ENCODE measurements around the gene ARNT2. TPM values are rescaled to one million over a fixed set of nuclear protein-coding genes. Genes with fewer than 3 reads are reported as not detected.
A peak's percentile ranks its signal among the peaks of the same experiment; 100 is the strongest.

Gene ARNT2
- total and polyA plus RNA-seq, 4 donors, result 78.6 to 150 (median 130) TPM

DNA sequence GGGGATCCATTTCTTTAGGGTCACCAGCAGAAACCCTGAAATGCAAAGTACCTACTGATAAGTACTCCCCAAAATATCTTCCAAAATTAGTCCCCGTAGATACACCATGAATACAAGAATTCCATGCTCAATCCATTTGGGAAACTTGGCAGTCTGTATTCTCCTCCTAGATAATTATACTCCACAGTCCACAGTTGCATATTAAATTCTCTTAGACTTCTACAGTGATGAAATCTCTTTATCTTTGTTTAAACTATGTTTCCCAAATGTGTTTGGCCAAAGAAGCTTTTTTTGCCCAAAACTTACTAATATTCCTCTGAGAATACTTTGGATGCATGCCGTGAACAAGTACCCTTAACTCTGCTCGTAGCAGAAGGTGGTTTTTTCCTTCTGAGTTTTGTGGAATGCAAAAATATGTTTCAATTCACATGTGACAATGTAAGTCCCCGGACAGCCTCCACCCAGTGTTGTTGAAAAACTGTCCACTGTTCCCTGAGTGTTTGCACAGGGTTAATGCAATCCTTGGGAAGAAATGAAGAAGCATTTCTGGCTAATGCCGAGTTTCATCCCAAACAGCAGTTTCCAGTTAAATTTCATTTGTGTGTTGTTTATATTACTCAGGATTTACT is 126.7 kb downstream of the ARNT2 start:
- Histone ChIP-seq H3K27ac (ENCODE audit: low read depth, low read length) (no peak overlapping the region), H3K36me3 (ENCODE audit: control insufficient read depth, insufficient read depth, low read length) (peaks cover 17% of the 10 kb centered on the region), H3K9me3 (ENCODE audit: control insufficient read depth, insufficient read depth, low read length) (no peaks in the 10 kb centered on the region), H3K27me3 (ENCODE audit: control insufficient read depth, insufficient read depth, low read length) (no peaks in the 10 kb centered on the region), H3K4me3 (ENCODE audit: low read depth, low read length) (no peak overlapping the region), H3K4me1 (ENCODE audit: control insufficient read depth, insufficient read depth, low read length) (no peaks in the 10 kb centered on the region)
- DNase-seq (ENCODE audit: low read depth in 4 of 6, low spot score in 6 of 6), result no peak
- WGBS (ENCODE audit: insufficient coverage), result 100% methylated on average over 1 of the region's 5 CpGs

DNA sequence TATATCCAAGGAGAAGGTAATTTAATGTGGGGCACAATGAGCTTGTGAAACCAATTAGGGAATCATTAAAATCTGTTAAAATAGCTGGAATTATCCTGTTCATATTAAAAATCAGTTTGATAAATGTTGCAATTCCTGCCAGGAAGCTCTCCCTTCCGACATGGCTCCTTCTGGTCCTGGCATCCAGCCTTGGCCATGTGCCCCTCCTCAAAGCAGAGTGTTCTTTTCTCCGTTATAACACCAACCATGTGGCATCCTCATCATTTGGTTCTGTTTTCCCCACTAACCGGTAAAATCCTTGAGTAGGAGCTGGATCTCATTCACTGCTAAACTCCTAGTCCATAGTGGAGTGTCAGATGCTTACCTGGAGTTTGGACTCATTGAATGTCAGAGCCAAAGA is 127.2 kb downstream of the ARNT2 start:
- WGBS (ENCODE audit: insufficient coverage), result 44% methylated on average over 1 of the region's 3 CpGs
- H3K4me3 ChIP-seq (ENCODE audit: low read depth, low read length), result no peak overlapping the region
- peaks cover 16% of the 10 kb centered on the region for H3K36me3 ChIP-seq (ENCODE audit: control insufficient read depth, insufficient read depth, low read length)
- peak overlapping the region; percentile 18 for H3K27ac ChIP-seq (ENCODE audit: low read depth, low read length)
- DNase-seq (ENCODE audit: low read depth in 4 of 6, low spot score in 6 of 6), result peak in 2 of 6 donors; percentile 76 to 83
- no peaks in the 10 kb centered on the region for H3K9me3 ChIP-seq (ENCODE audit: control insufficient read depth, insufficient read depth, low read length)
- peaks cover 3% of the 10 kb centered on the region for H3K4me1 ChIP-seq (ENCODE audit: control insufficient read depth, insufficient read depth, low read length)
- H3K27me3 ChIP-seq (ENCODE audit: control insufficient read depth, insufficient read depth, low read length), result no peaks in the 10 kb centered on the region

DNA sequence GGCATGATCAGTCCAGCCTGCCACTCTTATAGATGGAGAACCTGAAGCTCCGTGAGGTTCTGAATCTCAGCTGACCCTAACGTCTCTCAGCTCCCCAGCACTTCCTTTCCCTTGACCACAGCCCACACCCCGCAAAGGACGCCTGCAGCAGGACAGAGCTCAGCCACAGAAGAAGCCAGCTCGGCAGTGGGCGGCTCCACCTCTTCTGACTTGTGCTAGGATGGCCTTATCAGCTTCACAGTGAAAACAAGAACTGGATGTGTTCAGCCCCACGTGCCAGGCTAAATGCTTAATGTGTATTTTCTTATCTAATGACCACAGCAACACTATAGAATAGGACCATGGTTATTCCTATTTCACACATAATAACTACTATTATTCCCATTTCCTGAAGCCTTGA is 127.6 kb downstream of the ARNT2 start:
- no peaks in the 10 kb centered on the region for H3K27me3 ChIP-seq (ENCODE audit: control insufficient read depth, insufficient read depth, low read length)
- H3K4me3 ChIP-seq (ENCODE audit: low read depth, low read length), result no peak overlapping the region
- H3K36me3 ChIP-seq (ENCODE audit: control insufficient read depth, insufficient read depth, low read length), result peaks cover 13% of the 10 kb centered on the region
- no peak for DNase-seq (ENCODE audit: low read depth in 4 of 6, low spot score in 6 of 6)
- WGBS (ENCODE audit: insufficient coverage), result 81% methylated on average over 7 of the region's 7 CpGs
- peaks cover 3% of the 10 kb centered on the region for H3K4me1 ChIP-seq (ENCODE audit: control insufficient read depth, insufficient read depth, low read length)
- peak overlapping the region; percentile 18 for H3K27ac ChIP-seq (ENCODE audit: low read depth, low read length)
- no peaks in the 10 kb centered on the region for H3K9me3 ChIP-seq (ENCODE audit: control insufficient read depth, insufficient read depth, low read length)

DNA sequence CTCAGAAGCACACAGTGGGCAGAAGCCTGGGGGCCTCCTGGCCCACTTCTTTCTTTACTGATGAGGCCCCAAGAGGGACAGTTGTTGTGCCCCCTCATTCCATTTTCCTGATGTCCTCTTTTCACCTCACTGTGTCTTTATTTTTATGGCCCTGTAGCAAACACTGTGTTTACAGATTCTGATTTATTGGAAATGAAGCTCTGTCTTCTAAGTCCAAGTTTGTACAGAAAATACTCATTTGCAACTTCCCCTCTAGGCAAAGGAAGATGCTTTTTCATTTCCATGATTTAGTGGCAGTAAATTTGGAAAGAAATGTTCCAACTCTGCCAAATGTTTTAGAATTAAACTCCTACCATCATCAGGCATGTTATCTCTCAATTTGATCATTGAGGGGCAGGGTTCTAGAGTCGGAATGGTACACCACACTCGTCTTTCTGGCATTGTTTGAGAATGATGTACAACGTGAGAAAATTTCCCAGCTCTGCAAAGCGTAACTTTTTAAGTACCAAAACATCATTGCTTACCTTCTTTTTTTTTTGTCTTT is 129.7 kb downstream of the ARNT2 start:
- 100% methylated on average over 2 of the region's 4 CpGs for WGBS (ENCODE audit: insufficient coverage)
- no peak for DNase-seq (ENCODE audit: low read depth in 4 of 6, low spot score in 6 of 6)
- no peak overlapping the region for H3K4me3 ChIP-seq (ENCODE audit: low read depth, low read length)
- H3K9me3 ChIP-seq (ENCODE audit: control insufficient read depth, insufficient read depth, low read length), result no peaks in the 10 kb centered on the region
- no peaks in the 10 kb centered on the region for H3K27me3 ChIP-seq (ENCODE audit: control insufficient read depth, insufficient read depth, low read length)
- peaks cover 3% of the 10 kb centered on the region for H3K4me1 ChIP-seq (ENCODE audit: control insufficient read depth, insufficient read depth, low read length)
- no peak overlapping the region for H3K27ac ChIP-seq (ENCODE audit: low read depth, low read length)
- peaks cover 11% of the 10 kb centered on the region for H3K36me3 ChIP-seq (ENCODE audit: control insufficient read depth, insufficient read depth, low read length)

DNA sequence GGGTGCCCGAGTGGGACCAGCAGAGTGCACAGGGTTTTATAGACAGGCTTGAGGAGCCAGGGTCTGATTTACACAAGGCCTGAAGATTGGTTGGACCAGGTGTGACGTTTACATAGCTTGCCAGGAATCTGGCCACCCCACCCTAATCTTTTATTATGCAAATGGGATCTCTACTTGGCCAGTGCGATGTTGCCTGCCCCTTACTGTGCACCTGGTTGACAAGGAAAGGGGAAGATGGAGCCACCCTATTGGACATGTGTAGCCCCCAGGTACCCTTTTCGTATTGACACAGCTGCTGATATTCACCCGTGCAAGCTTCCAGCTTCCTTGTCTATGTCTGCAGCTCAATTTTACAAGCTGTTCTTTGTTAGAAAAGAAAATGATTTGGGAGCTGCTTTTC is 132.0 kb downstream of the ARNT2 start:
- Histone ChIP-seq H3K27ac (ENCODE audit: low read depth, low read length) (peak overlapping the region; percentile 2), H3K4me1 (ENCODE audit: control insufficient read depth, insufficient read depth, low read length) (peaks cover 3% of the 10 kb centered on the region), H3K36me3 (ENCODE audit: control insufficient read depth, insufficient read depth, low read length) (peaks cover 11% of the 10 kb centered on the region), H3K4me3 (ENCODE audit: low read depth, low read length) (no peak overlapping the region), H3K27me3 (ENCODE audit: control insufficient read depth, insufficient read depth, low read length) (no peaks in the 10 kb centered on the region), H3K9me3 (ENCODE audit: control insufficient read depth, insufficient read depth, low read length) (no peaks in the 10 kb centered on the region)
- DNase-seq (ENCODE audit: low read depth in 4 of 6, low spot score in 6 of 6), result no peak
- 43% methylated on average over 1 of the region's 5 CpGs for WGBS (ENCODE audit: insufficient coverage)

DNA sequence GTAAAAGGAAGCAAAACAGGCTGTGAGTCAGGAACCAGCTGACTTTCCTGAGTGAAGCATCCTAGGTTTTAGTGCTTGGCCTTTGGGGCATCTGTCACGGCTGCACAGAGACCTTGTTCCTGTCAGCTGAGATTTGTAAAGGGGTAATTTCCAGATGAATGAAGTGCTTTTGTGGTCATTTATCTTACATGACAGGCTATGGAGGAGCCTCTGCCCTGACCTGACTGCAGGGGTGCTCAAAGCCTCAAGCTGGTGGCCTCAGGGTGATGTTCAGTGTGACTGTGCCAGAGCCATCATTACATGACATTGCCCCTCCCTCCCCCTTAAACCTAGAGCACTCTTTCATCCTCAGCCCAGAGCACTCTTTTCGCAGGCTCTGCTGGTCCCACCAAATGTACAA is 132.5 kb downstream of the ARNT2 start:
- H3K9me3 ChIP-seq (ENCODE audit: control insufficient read depth, insufficient read depth, low read length), result no peaks in the 10 kb centered on the region
- no peak for DNase-seq (ENCODE audit: low read depth in 4 of 6, low spot score in 6 of 6)
- H3K4me3 ChIP-seq (ENCODE audit: low read depth, low read length), result no peak overlapping the region
- peaks cover 3% of the 10 kb centered on the region for H3K4me1 ChIP-seq (ENCODE audit: control insufficient read depth, insufficient read depth, low read length)
- H3K27me3 ChIP-seq (ENCODE audit: control insufficient read depth, insufficient read depth, low read length), result no peaks in the 10 kb centered on the region
- peak overlapping the region; percentile 19 for H3K27ac ChIP-seq (ENCODE audit: low read depth, low read length)
- WGBS (ENCODE audit: insufficient coverage), result 94% methylated on average over 2 of the region's 2 CpGs
- H3K36me3 ChIP-seq (ENCODE audit: control insufficient read depth, insufficient read depth, low read length), result peaks cover 10% of the 10 kb centered on the region

DNA sequence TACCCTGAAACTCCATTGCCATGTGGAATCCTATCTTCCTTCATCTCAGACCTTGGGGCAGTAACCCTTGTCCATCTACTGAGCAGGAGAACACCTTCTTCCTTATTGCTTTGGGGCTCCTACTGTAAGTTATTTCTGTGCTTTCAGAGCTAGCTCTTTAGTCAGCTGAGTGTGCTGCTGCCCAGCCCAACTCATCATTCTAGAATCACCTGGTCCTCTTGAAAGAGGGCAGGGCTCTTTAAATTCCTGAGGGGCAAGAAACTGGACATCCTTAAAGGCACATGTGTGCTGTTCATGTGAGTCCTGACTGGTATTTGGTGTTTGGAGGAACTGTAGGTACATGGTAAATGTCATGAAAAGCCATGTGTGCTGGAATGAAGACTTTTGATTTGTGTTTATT is 140.9 kb downstream of the ARNT2 start:
- H3K4me1 ChIP-seq (ENCODE audit: control insufficient read depth, insufficient read depth, low read length), result no peaks in the 10 kb centered on the region
- DNase-seq (ENCODE audit: low read depth in 4 of 6, low spot score in 6 of 6), result no peak
- peaks cover 2% of the 10 kb centered on the region for H3K9me3 ChIP-seq (ENCODE audit: control insufficient read depth, insufficient read depth, low read length)
- H3K27ac ChIP-seq (ENCODE audit: low read depth, low read length), result no peak overlapping the region
- peaks cover 3% of the 10 kb centered on the region for H3K36me3 ChIP-seq (ENCODE audit: control insufficient read depth, insufficient read depth, low read length)
- no peak overlapping the region for H3K4me3 ChIP-seq (ENCODE audit: low read depth, low read length)
- H3K27me3 ChIP-seq (ENCODE audit: control insufficient read depth, insufficient read depth, low read length), result no peaks in the 10 kb centered on the region

DNA sequence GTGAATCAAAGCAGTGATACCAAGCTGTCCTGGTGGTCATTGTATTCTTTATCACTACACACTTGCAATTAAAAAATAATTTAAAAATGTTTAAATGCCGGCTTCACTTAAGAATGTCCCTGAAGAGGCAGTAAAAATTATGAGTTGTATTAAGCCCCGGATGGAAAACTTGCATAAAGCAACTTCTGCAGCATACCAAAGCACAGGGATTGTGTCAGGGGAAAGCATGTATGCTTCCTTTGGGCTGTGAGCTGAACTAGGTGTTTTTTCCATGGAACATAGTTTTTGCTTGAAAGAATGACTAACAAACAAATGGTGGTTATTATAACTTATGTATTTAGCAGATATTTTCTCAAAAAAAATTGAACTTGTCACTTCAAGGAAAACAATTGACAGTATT is 143.1 kb downstream of the ARNT2 start:
- H3K27ac ChIP-seq (ENCODE audit: low read depth, low read length), result no peak overlapping the region
- no peak overlapping the region for H3K4me3 ChIP-seq (ENCODE audit: low read depth, low read length)
- DNase-seq (ENCODE audit: low read depth in 4 of 6, low spot score in 6 of 6), result peak in 1 of 6 donors; percentile 9
- WGBS (ENCODE audit: insufficient coverage), result 80% methylated on average over 1 of the region's 2 CpGs
- H3K4me1 ChIP-seq (ENCODE audit: control insufficient read depth, insufficient read depth, low read length), result no peaks in the 10 kb centered on the region
- no peaks in the 10 kb centered on the region for H3K27me3 ChIP-seq (ENCODE audit: control insufficient read depth, insufficient read depth, low read length)
- H3K36me3 ChIP-seq (ENCODE audit: control insufficient read depth, insufficient read depth, low read length), result peaks cover 3% of the 10 kb centered on the region
- peaks cover 2% of the 10 kb centered on the region for H3K9me3 ChIP-seq (ENCODE audit: control insufficient read depth, insufficient read depth, low read length)

DNA sequence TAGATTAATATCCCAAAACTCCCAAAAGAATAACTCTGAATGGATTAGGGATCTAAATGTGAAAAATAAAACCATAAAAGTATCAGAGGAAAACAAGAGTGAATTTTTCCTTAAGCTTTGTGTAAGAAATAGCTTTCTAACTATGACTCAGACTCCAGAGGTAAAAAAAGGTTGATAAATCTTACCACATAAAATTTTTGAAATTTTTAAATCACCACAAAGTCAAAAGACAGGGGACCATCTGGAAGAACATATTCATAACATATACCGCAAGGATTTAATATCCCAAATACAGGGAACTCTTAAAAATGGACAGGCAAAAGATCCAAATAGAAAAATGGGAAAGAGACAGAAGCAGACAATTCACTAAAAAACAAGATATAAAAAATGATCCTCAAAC is 145.0 kb downstream of the ARNT2 start:
- no peak for DNase-seq (ENCODE audit: low read depth in 4 of 6, low spot score in 6 of 6)
- WGBS (ENCODE audit: insufficient coverage), result no CpG with 5 or more reads among the region's 1 CpG
- no peak overlapping the region for H3K27ac ChIP-seq (ENCODE audit: low read depth, low read length)

DNA sequence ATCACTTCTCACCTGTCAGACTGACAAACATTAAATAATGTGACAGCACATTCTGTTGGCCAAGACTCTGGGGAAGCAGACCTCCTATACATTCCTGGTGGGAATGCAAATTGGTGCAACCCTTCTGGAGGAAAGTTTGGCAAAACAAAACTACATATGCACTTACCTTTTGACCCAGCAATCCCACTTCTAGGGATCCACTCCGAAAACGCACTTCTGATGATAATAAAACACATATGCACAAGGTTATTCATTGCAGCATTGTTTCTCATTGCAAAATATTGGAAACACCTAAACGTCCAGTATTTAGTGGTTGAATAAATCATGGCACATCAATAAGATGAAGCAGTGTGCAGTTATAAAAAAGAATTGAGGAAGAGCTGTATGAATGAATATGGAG is 145.5 kb downstream of the ARNT2 start:
- no peaks in the 10 kb centered on the region for H3K4me1 ChIP-seq (ENCODE audit: control insufficient read depth, insufficient read depth, low read length)
- peak overlapping the region; percentile 17 for H3K27ac ChIP-seq (ENCODE audit: low read depth, low read length)
- H3K4me3 ChIP-seq (ENCODE audit: low read depth, low read length), result no peak overlapping the region
- no peaks in the 10 kb centered on the region for H3K36me3 ChIP-seq (ENCODE audit: control insufficient read depth, insufficient read depth, low read length)
- H3K9me3 ChIP-seq (ENCODE audit: control insufficient read depth, insufficient read depth, low read length), result no peaks in the 10 kb centered on the region
- no CpG with 5 or more reads among the region's 3 CpGs for WGBS (ENCODE audit: insufficient coverage)
- DNase-seq (ENCODE audit: low read depth in 4 of 6, low spot score in 6 of 6), result no peak
- no peaks in the 10 kb centered on the region for H3K27me3 ChIP-seq (ENCODE audit: control insufficient read depth, insufficient read depth, low read length)

More for the DNA sequence above, 145.0 kb downstream of the ARNT2 start:
- Histone ChIP-seq H3K9me3 (ENCODE audit: control insufficient read depth, insufficient read depth, low read length) (peaks cover 1% of the 10 kb centered on the region), H3K27me3 (ENCODE audit: control insufficient read depth, insufficient read depth, low read length) (no peaks in the 10 kb centered on the region), H3K4me3 (ENCODE audit: low read depth, low read length) (no peak overlapping the region), H3K36me3 (ENCODE audit: control insufficient read depth, insufficient read depth, low read length) (no peaks in the 10 kb centered on the region), H3K4me1 (ENCODE audit: control insufficient read depth, insufficient read depth, low read length) (no peaks in the 10 kb centered on the region)

Measured in spinal cord (tissue), 10 donors.